ENCODE results near the gene ANKH.

DNA sequence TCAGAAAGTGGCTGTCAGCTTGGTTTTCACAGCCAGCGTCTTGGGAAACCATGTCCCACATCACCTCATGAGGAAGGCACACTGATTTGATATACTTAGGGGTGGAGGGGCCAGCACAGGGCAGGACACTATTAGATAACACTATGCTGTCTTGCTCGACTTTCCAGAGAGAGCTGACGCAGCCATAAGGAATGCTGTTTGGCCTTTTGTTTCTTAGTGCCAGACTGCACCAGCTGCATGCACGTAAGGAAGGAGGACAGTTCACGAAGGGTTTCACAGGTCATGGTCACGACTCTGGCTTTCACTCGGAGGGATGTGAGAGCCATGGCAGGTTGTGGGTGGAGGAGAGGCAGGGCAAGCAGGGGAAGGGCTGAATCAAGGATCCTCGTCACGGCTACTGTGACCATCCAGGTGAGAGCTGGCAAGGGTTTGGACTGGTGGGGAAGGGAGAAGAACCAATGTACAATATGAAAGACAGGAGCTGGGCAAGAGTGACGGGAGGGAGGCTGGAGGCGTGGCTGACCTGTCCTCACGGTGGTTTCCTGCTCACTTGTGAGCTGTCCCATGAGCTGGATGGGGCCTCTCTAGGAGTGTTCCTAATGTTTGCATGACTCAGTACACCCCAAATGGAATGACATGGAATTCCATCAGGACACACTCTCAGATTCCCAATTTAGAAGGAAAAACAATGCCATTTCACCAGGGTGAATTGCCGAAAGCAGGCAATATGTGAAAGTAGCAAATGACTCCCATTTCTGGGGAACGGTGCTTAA lies 145.3 kb downstream of the ANKH start:
- TF ChIP-seq OSR1 (CRISPR knock-in tag; IDR thresholded peaks at IDR 0.05): no peak
- TF ChIP-seq GLIS3 (CRISPR knock-in tag; IDR thresholded peaks at IDR 0.05): no peak
- no peak for TF ChIP-seq CSDC2 (CRISPR knock-in tag; IDR thresholded peaks at IDR 0.05)
- TF ChIP-seq SNAI2 (CRISPR knock-in tag; IDR thresholded peaks at IDR 0.05): no peak
- TF ChIP-seq ARNTL (CRISPR knock-in tag; IDR thresholded peaks at IDR 0.05; ENCODE audit: borderline replicate concordance, low read depth): no peak
- no peak for TF ChIP-seq ZC3H10 (CRISPR knock-in tag; IDR thresholded peaks at IDR 0.05)
- TF ChIP-seq ZFP30 (CRISPR knock-in tag; IDR thresholded peaks at IDR 0.05): no peak
- no peak for TF ChIP-seq PPARA (CRISPR knock-in tag; IDR thresholded peaks at IDR 0.05; ENCODE audit: borderline replicate concordance)
- TF ChIP-seq, protein P1, sequence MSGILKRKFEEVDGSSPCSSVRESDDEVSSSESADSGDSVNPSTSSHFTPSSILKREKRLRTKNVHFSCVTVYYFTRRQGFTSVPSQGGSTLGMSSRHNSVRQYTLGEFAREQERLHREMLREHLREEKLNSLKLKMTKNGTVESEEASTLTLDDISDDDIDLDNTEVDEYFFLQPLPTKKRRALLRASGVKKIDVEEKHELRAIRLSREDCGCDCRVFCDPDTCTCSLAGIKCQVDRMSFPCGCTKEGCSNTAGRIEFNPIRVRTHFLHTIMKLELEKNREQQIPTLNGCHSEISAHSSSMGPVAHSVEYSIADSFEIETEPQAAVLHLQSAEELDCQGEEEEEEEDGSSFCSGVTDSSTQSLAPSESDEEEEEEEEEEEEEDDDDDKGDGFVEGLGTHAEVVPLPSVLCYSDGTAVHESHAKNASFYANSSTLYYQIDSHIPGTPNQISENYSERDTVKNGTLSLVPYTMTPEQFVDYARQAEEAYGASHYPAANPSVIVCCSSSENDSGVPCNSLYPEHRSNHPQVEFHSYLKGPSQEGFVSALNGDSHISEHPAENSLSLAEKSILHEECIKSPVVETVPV (CRISPR knock-in tag; IDR thresholded peaks at IDR 0.05): no peak

All from SK-N-SH treated with all-trans-retinoic acid at 6 μM for 48 hours (cell line).